ENCODE results near the gene KIF20B. TPM values are rescaled to one million over a fixed set of nuclear protein-coding genes. Genes with fewer than 3 reads are reported as not detected.
A peak's percentile ranks its signal among the peaks of the same experiment; 100 is the strongest.
"Not testable (repeated sequence)": the region's sequence is repeated elsewhere in the genome, so short reads cannot be mapped to it uniquely, and the experiment has no call there.

Gene KIF20B
- polyA plus RNA-seq, 3 donors: 14.4 to 21.1 (median 16.1) TPM

DNA sequence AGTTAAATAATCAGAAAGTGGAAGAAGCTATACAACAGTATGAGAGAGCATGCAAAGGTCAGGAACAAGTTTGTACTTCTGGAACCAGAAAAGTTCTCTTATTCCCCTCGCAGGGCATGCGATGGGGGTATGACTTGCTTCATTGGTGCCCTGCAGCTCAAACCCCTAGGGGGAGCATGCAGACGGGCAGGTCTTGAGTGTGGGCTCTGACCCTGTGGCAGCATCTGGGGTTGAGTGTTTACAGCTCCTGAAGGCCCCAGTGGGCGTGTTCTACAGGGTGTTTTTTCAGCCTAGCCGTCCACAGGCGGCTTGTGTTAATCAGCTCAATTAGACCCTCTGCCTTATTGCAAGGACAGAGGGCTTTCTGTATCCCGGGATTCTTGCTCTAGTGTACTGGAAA, 44.5 kb downstream of the KIF20B start:
- no peak for DNase-seq (ENCODE audit: extremely low read depth in 1 of 11, low read depth in 9 of 11, low spot score in 4 of 11)

GRCh38 chr10:89750441-89750840, 49.1 kb downstream of the KIF20B start:
- no peak for DNase-seq (ENCODE audit: extremely low read depth in 1 of 11, low read depth in 9 of 11, low spot score in 4 of 11)

DNA sequence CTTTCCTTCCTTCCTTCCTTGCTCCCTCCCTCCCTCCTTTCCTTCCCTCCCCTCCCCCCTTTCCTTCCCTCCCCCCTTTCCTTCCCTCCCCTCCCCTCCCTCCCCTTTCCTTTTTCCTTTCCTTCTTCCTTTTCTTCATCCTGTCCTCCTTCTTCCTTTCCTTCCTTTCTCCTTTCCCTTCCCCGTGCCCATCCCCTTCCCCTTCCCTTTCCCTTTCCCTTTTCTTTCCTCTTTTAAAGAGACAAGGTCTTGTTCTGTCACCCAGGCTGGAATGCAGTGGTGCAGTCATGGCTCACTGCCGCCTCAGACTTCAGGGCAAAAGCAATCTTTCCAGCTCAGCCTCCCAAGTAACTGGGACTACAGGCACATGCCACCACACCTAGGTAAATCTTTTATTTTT, 54.0 kb downstream of the KIF20B start:
- DNase-seq (ENCODE audit: extremely low read depth in 1 of 11, low read depth in 9 of 11, low spot score in 4 of 11): no peak

DNA sequence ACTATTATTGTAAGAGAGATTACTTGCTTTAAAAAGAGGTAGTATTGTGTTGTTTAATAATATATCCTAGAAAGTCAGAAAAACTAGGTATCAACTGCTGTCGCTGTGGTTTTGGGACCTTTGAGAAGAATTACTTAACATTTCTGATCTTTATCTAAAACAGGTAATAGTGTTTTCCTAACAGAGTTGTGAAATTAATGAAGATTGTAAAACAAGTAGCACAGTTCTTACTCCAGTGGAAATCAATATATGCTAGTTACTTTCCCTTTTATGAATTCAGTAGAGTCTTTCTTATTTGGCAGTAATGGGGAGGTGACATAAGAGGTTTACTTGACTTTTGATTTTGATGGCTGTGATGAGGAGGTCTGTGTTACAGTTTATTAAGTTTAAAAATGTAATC, 58.1 kb downstream of the KIF20B start:
- DNase-seq (ENCODE audit: extremely low read depth in 1 of 11, low read depth in 9 of 11, low spot score in 4 of 11): no peak

DNA sequence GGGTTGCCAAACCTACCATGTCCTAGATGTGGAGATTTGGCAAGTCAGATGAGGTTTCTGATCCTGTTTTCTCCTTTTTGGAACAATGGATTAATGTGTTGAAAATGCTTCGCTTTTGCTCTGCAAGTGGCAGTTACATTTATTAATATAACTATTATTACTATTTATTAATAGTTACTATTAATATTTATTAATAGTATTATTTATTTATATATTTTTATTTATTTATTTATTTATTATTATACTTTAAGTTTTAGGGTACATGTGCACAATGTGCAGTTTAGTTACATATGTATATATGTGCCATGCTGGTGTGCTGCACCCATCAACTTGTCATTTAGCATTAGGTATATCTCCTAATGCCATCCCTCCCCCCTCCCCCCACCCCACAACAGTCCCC, 62.3 kb downstream of the KIF20B start:
- DNase-seq (ENCODE audit: extremely low read depth in 1 of 11, low read depth in 9 of 11, low spot score in 4 of 11): not testable (repeated sequence)

DNA sequence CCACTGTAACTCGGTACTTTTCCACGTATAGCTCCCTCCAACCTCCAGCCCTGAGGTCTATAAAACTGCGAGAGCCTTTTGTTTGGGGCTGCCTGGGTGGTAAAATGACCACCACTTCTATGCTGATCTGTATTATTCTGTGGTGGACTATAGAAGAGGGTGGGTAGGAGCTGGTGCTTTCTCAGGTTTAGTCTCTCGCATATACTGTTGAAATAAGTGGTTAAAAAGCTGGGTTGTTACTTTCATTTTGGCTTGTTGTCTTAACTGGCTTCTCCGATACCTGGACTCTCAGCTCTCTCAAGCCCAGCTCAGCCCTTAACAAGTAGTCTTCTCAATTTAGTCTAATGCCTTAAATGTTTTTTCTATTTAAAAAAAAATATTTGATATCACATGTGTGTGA, 70.3 kb downstream of the KIF20B start:
- no peak for DNase-seq (ENCODE audit: extremely low read depth in 1 of 11, low read depth in 9 of 11, low spot score in 4 of 11)

DNA sequence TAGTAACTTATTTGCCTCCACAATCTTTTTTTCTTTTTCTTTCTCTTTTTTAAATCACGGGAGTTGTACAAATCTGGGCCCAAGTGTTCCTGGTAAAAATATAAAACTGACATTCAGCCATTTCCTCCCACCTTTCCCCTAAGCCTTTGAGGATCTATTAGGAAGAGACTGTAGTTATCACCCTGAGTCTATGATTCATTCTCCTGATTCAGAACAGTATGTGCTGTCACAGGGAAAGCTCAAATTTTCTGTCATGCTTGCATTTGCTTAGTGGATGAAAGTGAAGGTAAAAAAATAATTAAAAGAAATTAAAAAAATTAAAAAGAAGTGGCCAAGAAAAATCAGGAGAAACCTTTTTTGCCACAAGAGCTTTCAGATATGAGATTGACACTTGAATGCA, 71.7 kb downstream of the KIF20B start:
- no peak for DNase-seq (ENCODE audit: extremely low read depth in 1 of 11, low read depth in 9 of 11, low spot score in 4 of 11)

- DNase-seq (ENCODE audit: extremely low read depth in 1 of 11, low read depth in 9 of 11, low spot score in 4 of 11): no peak
These were observed 75.3 kb downstream of the KIF20B start for GRCh38 chr10:89776665-89777064.

GRCh38 chr10:89782470-89782869, 81.1 kb downstream of the KIF20B start:
- DNase-seq (ENCODE audit: extremely low read depth in 1 of 11, low read depth in 9 of 11, low spot score in 4 of 11): no peak

GRCh38 chr10:89783406-89783805, 82.0 kb downstream of the KIF20B start:
- DNase-seq (ENCODE audit: extremely low read depth in 1 of 11, low read depth in 9 of 11, low spot score in 4 of 11): no peak

DNA sequence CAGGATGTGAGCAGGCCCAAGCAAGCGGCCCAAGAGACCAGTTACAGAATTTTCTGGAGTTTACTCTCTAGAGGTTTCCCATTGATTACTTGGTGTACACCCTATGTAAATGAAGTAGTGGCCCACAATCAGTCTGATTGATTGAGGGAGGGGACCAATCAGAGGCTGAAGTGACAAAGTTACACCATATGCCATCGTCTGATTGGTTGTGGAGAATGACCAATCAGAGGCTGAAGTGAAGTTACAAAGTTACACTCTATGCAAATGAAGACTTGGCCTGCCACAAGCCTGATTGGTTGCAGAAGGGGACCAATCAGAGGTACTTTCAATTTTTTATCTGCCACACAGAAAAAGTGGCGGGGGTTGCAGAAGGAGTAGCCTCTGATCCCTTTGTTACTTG, 83.7 kb downstream of the KIF20B start:
- DNase-seq (ENCODE audit: extremely low read depth in 1 of 11, low read depth in 9 of 11, low spot score in 4 of 11): no peak

GRCh38 chr10:89789188-89789877, 87.9 kb downstream of the KIF20B start:
- DNase-seq (ENCODE audit: extremely low read depth in 1 of 11, low read depth in 9 of 11, low spot score in 4 of 11): no peak

GRCh38 chr10:89792187-89792586, 90.8 kb downstream of the KIF20B start:
- no peak for DNase-seq (ENCODE audit: extremely low read depth in 1 of 11, low read depth in 9 of 11, low spot score in 4 of 11)

DNA sequence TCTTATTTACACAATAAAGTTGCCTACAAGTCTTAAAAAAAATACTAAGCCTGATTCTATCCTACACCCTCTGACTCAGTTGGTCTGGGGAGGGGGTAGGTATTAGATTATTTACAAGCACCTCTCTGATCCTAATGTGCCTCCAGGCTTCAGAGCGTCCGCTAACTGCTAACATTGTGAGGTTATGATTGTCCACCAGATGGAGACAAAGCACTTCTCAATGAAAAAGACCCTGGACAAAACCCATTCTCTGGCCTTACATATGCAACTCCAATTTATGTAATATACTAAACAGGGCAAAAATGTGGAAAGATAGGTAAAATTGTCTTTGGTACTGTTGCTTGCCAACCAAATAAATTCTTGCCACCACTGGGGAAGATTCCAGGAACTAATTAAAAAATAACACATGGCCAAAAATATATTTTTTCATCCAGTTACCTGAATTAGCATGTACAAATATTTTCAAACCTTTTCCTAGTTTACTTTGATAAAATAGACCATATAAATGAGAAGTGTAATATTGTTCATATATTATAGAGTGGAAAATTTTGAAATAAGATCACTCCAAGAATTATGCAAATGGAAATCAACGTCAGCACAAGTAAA, 92.4 kb downstream of the KIF20B start:
- DNase-seq (ENCODE audit: extremely low read depth in 1 of 11, low read depth in 9 of 11, low spot score in 4 of 11): peak; percentile 33 to 73 (median 63)

DNA sequence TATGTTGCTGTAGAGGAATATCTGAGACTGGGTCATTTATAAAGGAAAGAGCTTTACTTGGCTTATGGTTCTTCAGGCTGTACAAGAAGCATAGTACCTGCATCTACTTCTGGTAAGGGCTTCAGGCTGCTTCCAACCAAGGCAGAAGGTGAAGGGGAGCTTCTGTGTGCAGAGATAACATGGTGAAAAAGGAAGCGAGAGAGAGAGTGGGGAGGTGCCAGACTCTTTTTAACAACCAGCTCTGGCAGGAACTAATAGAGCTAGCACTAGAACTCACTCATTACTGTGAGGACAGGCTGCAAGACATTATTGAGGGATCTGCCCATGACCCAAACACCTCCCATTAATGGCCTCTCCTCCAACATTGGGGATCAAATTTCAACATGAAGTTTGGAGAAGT, 94.5 kb downstream of the KIF20B start:
- no peak for DNase-seq (ENCODE audit: extremely low read depth in 1 of 11, low read depth in 9 of 11, low spot score in 4 of 11)

DNA sequence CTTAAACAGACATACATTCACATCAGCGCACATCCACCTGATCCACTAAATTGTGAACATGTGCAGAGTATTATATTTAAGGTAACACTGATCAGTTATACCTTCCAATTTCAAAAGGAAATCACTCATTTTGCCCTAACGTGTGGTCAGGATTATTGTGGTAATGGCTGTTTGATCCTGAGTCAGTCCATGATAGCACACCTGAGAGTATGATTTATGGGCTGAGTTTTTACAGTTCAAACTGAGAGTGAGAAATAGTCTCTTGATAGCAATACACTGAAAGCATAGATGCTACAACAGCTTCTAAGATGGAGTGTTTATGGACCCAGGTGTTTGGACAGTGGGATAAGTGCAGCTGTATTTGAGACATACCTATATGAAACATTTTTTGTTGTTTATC, 96.7 kb downstream of the KIF20B start:
- no peak for DNase-seq (ENCODE audit: extremely low read depth in 1 of 11, low read depth in 9 of 11, low spot score in 4 of 11)

DNA sequence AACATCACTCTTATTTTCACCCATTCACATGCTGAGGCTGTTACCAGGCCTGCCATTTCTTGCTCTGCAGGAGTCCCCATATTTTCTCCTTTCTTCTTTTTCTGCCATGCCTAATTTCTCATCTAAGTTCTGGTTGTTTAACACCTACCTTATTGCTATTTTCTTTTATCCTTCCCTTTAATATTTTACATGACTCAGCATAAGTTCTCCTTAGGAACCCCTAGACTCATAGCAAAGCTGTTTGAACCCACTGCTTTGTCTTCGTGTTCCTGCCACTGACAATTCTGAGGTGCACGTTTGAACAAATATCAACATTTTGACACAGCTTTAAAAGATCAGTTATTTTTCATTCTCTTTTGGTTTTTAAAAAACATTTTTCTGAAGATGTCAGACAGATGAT, 98.2 kb downstream of the KIF20B start:
- DNase-seq (ENCODE audit: extremely low read depth in 1 of 11, low read depth in 9 of 11, low spot score in 4 of 11): no peak

GRCh38 chr10:89805599-89806013, 104.2 kb downstream of the KIF20B start:
- no peak for DNase-seq (ENCODE audit: extremely low read depth in 1 of 11, low read depth in 9 of 11, low spot score in 4 of 11)

- DNase-seq (ENCODE audit: extremely low read depth in 1 of 11, low read depth in 9 of 11, low spot score in 4 of 11): no peak
These were observed 107.5 kb downstream of the KIF20B start for GRCh38 chr10:89808842-89809241.

- no peak for DNase-seq (ENCODE audit: extremely low read depth in 1 of 11, low read depth in 9 of 11, low spot score in 4 of 11)
These were observed 108.4 kb downstream of the KIF20B start for GRCh38 chr10:89809766-89810165.

GRCh38 chr10:89810908-89811525, 109.6 kb downstream of the KIF20B start:
- no peak for DNase-seq (ENCODE audit: extremely low read depth in 1 of 11, low read depth in 9 of 11, low spot score in 4 of 11)

All from renal cortex interstitium (tissue), 11 donors.